HCT116 (cell line): ENCODE data around the gene CACNA2D3.

Source experiments
- CBX3 ChIP-seq: IDR thresholded peaks from 2 replicates; pipeline ENCODE4 v1.6.1; 2012; ENCODE audit warnings: low read depth
- EZH2 ChIP-seq: fragments of 200-600 bp; sonication (generic); IDR thresholded peaks from 2 replicates; pipeline ENCODE4 v1.6.1; 2017; ENCODE audit warnings: antibody characterized with exemption, mixed run types
- EZH2phosphoT487 ChIP-seq: fragments of 200-600 bp; IDR thresholded peaks from 2 replicates; pipeline ENCODE4 v1.6.1; 2018; ENCODE audit warnings: antibody characterized with exemption, borderline replicate concordance
- POLR2A ChIP-seq: IDR thresholded peaks from 2 replicates; pipeline ENCODE4 v1.7.0; 2011; ENCODE audit warnings: borderline replicate concordance; ENCODE audit not compliant: insufficient read depth, insufficient read length; ENCODE audit errors: extremely low read depth
- POLR2AphosphoS5 ChIP-seq: IDR thresholded peaks from 2 replicates; pipeline ENCODE4 v1.6.1; 2011; ENCODE audit warnings: mild to moderate bottlenecking, low read depth, low read length, moderate library complexity
- SRF ChIP-seq: IDR thresholded peaks from 2 replicates; pipeline ENCODE4 v1.6.1; 2012; ENCODE audit warnings: low read depth
- TF ChIP-seq, protein P1 (sequence below), 3 experiments: fragments of 200-600 bp in 1 of 3; sonication (generic) in 1 of 3; IDR thresholded peaks in 2 of 3; conservative IDR thresholded peaks in 1 of 3; 2 replicates each; pipeline ENCODE4 v1.5.1; 2012 to 2017; ENCODE audit warnings: low read depth in 2 of 3, low read length in 2 of 3, antibody characterized with exemption in 1 of 3, borderline replicate concordance in 1 of 3, control low read depth in 1 of 3, mild to moderate bottlenecking in 1 of 3, mixed read lengths in 1 of 3, mixed run types in 1 of 3, moderate library complexity in 1 of 3; ENCODE audit not compliant: insufficient read depth in 1 of 3
- TF ChIP-seq, protein P2 (sequence below): IDR thresholded peaks from 2 replicates; pipeline ENCODE4 v1.6.1; 2012; ENCODE audit warnings: low read depth

DNA sequence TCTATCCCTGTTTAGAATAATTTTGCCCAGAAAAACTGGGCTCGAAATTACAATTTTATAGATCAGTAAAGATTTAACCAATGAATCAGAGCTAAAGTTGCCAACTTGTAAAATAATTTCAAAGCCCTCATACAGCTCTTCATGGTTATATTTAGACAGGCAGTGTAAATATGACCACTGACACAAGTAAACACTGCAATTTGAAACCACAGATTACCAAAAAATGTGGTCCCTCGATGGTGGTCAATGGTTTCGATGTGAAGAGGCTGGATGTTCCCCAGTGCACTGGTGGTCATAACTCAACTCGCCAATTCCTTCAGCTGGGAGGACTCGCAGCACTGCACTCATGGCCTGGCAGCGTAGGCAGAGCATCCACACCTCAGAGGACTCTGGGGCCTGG, 776.9 kb downstream of the CACNA2D3 start:
- TF ChIP-seq, protein P1, sequence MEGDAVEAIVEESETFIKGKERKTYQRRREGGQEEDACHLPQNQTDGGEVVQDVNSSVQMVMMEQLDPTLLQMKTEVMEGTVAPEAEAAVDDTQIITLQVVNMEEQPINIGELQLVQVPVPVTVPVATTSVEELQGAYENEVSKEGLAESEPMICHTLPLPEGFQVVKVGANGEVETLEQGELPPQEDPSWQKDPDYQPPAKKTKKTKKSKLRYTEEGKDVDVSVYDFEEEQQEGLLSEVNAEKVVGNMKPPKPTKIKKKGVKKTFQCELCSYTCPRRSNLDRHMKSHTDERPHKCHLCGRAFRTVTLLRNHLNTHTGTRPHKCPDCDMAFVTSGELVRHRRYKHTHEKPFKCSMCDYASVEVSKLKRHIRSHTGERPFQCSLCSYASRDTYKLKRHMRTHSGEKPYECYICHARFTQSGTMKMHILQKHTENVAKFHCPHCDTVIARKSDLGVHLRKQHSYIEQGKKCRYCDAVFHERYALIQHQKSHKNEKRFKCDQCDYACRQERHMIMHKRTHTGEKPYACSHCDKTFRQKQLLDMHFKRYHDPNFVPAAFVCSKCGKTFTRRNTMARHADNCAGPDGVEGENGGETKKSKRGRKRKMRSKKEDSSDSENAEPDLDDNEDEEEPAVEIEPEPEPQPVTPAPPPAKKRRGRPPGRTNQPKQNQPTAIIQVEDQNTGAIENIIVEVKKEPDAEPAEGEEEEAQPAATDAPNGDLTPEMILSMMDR (IDR thresholded peaks at IDR 0.05 in 2 of 3, conservative IDR thresholded peaks at IDR 0.05 in 1 of 3; ENCODE audit: borderline replicate concordance in 1 of 3, insufficient read depth in 1 of 3, low read depth in 2 of 3, low read length in 2 of 3): no peak
- TF ChIP-seq POLR2A (no peak), SRF (no peak), EZH2phosphoT487 (no peak), CBX3 (no peak), EZH2 (no peak), POLR2AphosphoS5 (no peak)
- TF ChIP-seq, protein P2, sequence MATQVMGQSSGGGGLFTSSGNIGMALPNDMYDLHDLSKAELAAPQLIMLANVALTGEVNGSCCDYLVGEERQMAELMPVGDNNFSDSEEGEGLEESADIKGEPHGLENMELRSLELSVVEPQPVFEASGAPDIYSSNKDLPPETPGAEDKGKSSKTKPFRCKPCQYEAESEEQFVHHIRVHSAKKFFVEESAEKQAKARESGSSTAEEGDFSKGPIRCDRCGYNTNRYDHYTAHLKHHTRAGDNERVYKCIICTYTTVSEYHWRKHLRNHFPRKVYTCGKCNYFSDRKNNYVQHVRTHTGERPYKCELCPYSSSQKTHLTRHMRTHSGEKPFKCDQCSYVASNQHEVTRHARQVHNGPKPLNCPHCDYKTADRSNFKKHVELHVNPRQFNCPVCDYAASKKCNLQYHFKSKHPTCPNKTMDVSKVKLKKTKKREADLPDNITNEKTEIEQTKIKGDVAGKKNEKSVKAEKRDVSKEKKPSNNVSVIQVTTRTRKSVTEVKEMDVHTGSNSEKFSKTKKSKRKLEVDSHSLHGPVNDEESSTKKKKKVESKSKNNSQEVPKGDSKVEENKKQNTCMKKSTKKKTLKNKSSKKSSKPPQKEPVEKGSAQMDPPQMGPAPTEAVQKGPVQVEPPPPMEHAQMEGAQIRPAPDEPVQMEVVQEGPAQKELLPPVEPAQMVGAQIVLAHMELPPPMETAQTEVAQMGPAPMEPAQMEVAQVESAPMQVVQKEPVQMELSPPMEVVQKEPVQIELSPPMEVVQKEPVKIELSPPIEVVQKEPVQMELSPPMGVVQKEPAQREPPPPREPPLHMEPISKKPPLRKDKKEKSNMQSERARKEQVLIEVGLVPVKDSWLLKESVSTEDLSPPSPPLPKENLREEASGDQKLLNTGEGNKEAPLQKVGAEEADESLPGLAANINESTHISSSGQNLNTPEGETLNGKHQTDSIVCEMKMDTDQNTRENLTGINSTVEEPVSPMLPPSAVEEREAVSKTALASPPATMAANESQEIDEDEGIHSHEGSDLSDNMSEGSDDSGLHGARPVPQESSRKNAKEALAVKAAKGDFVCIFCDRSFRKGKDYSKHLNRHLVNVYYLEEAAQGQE: no peak
